K562 (cell line): Measurements from ENCODE around the gene DAG1. TPM values are rescaled to one million over a fixed set of nuclear protein-coding genes. Genes with fewer than 3 reads are reported as not detected.

Experiments
- ARNT ChIP-seq, 2 experiments: fragments of 450-650 bp; IDR thresholded peaks; 2 replicates each; pipeline ENCODE4 v1.6.1; 2016; ENCODE audit warnings: mild to moderate bottlenecking in 1 of 2
- COPS2 ChIP-seq: fragments of 450-650 bp; conservative IDR thresholded peaks from 2 replicates; pipeline ENCODE4 v1.6.1; 2016; ENCODE audit warnings: mild to moderate bottlenecking, moderate library complexity
- FOXK1 ChIP-seq: sonication (generic); formaldehyde crosslinking; IDR thresholded peaks from 2 replicates; pipeline ENCODE4 v1.8.0; 2022; ENCODE audit warnings: missing genetic modification reagents, mild to moderate bottlenecking, borderline replicate concordance
- FOXK2 ChIP-seq, 2 experiments: fragments of 450-650 bp; IDR thresholded peaks in 1 of 2; conservative IDR thresholded peaks in 1 of 2; 2 replicates each; pipeline ENCODE4 v1.6.1; 2016; ENCODE audit warnings: low read depth in 2 of 2, mild to moderate bottlenecking in 1 of 2
- GTF2E2 ChIP-seq: fragments of 200-800 bp; sonication (Bioruptor generic); IDR thresholded peaks from 2 replicates; pipeline ENCODE4 v1.6.1; 2016; ENCODE audit warnings: missing genetic modification characterization, missing compliant biosample characterization
- HNRNPL ChIP-seq: fragments of 200-400 bp; formaldehyde crosslinking; IDR thresholded peaks from 2 replicates; pipeline ENCODE4 v1.6.1; 2017; ENCODE audit warnings: low read depth, mild to moderate bottlenecking, low read length
- MEIS2 ChIP-seq: fragments of 450-650 bp; IDR thresholded peaks from 2 replicates; pipeline ENCODE4 v1.6.1; 2014; ENCODE audit warnings: mild to moderate bottlenecking; ENCODE audit not compliant: partially characterized antibody
- MYC ChIP-seq, 2 experiments: fragments of 250-450 bp in 1 of 2; sonication (Bioruptor Pico) in 1 of 2; IDR thresholded peaks; 2 replicates each; pipeline versions ENCODE4 v1.5.1 to v1.6.1; 2012 to 2021; ENCODE audit warnings: low read depth in 2 of 2, borderline replicate concordance in 1 of 2, improper control_type of control experiment in 1 of 2, low read length in 1 of 2, mild to moderate bottlenecking in 1 of 2, moderate library complexity in 1 of 2
- PHF20 ChIP-seq: fragments of 450-650 bp; IDR thresholded peaks from 2 replicates; pipeline ENCODE4 v1.6.1; 2018; ENCODE audit not compliant: partially characterized antibody
- RCOR1 ChIP-seq, 2 experiments: IDR thresholded peaks; 2 replicates each; pipeline ENCODE4 v1.6.1; 2012; ENCODE audit warnings: low read depth in 2 of 2, low read length in 2 of 2, borderline replicate concordance in 1 of 2, improper control_type of control experiment in 1 of 2
- ZBTB17 ChIP-seq: fragments of 450-650 bp; formaldehyde crosslinking; IDR thresholded peaks from 2 replicates; pipeline ENCODE4 v1.4.0; 2020; ENCODE audit warnings: mild to moderate bottlenecking
- ZNF263 ChIP-seq: sonication (generic); formaldehyde crosslinking; IDR thresholded peaks from 2 replicates; pipeline ENCODE4 v1.8.0; 2022; ENCODE audit warnings: mild to moderate bottlenecking, missing genetic modification reagents, borderline replicate concordance
- ZNF75A ChIP-seq: fragments of 450-650 bp; formaldehyde crosslinking; IDR thresholded peaks from 2 replicates; pipeline ENCODE4 v1.4.0; 2020; ENCODE audit warnings: mild to moderate bottlenecking
- ZZZ3 ChIP-seq: fragments of 450-650 bp; IDR thresholded peaks from 2 replicates; pipeline ENCODE4 v1.6.1; 2016; ENCODE audit warnings: antibody characterized with exemption, mild to moderate bottlenecking, moderate library complexity
- polyA plus RNA-seq, 8 experiments: library from polyadenylated mRNA; depleted of rRNA in 4 of 8; stranded (reverse) in 5 of 8; unstranded in 3 of 8; fragments of >200 nt; fragmentation: Nextera tagmentation in 2 of 8; fragmentation: Illumina TruSeq in 1 of 8; extraction: Ambion mirVana in 2 of 8; extraction: Trizol in 1 of 8; gene quantifications; 2 replicates each; pipeline versions ENCODE4 v1.2.1 to v1.2.3, GENCODE V29; 2011 to 2014; ENCODE audit warnings: inconsistent platforms in 1 of 8, missing spikeins in 1 of 8
- total RNA-seq, 7 experiments: library from RNA; depleted of rRNA in 6 of 7; stranded (reverse); fragments of >200 nt in 6 of 7; fragmentation: Illumina TruSeq in 2 of 7; extraction: Trizol in 2 of 7; gene quantifications; 2 replicates each; pipeline versions ENCODE4 v1.2.1 to v1.2.3, GENCODE V29; 2011 to 2021; ENCODE audit warnings: low replicate concordance in 1 of 7
- TF ChIP-seq, protein P1 (sequence below), 2 experiments: fragments of 450-650 bp; IDR thresholded peaks; 2 replicates each; pipeline ENCODE4 v1.6.1; 2016
- TF ChIP-seq, protein P2 (sequence below): fragments of 250-450 bp; sonication (Bioruptor Pico); IDR thresholded peaks from 2 replicates; pipeline ENCODE4 v1.5.0; 2020; ENCODE audit warnings: mild to moderate bottlenecking
- TF ChIP-seq, protein P3 (sequence below): fragments of 450-650 bp; conservative IDR thresholded peaks from 2 replicates; pipeline ENCODE4 v1.6.1; 2016; ENCODE audit warnings: missing genetic modification characterization, low read depth, mild to moderate bottlenecking, missing compliant biosample characterization, moderate library complexity
- TF ChIP-seq, protein P4 (sequence below): sonication (generic); formaldehyde crosslinking; IDR thresholded peaks from 2 replicates; pipeline ENCODE4 v1.5.0; 2020; ENCODE audit warnings: missing genetic modification reagents
- TF ChIP-seq, protein P5 (sequence below): fragments of 150-350 bp; IDR thresholded peaks from 2 replicates; pipeline ENCODE4 v1.6.1; 2014; ENCODE audit warnings: low read depth, mild to moderate bottlenecking, low read length, borderline replicate concordance

DAG1 gene
- total and polyA plus RNA-seq, 9 of the 15 experiments (the other 6 are each of a cell fraction or from before 2014, with no cell fraction given), result 0.29 to 19.6 (median 8.2) TPM

DNA sequence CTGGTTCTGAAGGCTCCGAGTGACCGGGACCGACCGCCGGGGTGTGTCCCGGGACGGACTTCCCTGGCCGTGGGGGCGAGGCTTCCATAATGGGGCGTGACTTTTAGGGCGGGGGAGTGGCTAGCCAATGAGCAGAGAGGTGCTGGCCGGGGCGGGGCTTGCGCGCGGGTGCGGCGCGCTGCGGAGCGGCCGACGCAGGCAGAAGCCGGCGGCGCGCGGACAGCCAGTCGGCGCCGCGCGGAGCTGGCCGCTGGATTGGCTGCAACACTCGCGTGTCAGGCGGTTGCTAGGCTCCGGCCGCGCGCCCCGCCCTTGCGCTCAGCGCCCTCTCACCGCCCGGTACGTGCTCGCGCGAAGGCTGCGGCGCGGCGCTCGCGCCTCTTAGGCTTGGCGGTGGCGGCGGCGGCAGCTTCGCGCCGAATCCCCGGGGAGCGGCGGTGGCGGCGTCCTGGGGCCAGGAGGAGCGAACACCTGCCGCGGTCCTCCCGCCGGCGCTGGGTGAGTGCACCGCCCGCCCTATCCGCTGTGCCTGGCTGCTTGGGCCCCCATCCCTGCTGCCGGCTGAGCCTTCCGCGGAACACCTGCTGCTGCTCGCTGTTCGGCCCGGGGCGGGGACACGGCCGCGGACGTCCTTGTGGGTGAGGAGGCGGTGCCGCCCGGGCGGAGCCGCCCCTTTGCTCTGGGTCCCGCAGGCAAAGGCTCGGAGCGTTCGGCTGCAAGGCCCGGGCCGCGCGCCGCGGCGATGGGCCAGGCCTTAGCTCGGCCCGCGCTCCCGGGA, at the start of gene DAG1 (continued):
- TF ChIP-seq FOXK2 (conservative IDR thresholded peaks at IDR 0.05 in 1 of 2, IDR thresholded peaks at IDR 0.05 in 1 of 2; ENCODE audit: low read depth in 2 of 2), result no peak
- TF ChIP-seq MYC (IDR thresholded peaks at IDR 0.05; ENCODE audit: low read depth, low read length), result no peak; the same call in 1 of the 2 replicates
- TF ChIP-seq MYC (CRISPR knock-in tag; IDR thresholded peaks at IDR 0.05; ENCODE audit: borderline replicate concordance, low read depth), result no peak
- TF ChIP-seq ARNT (IDR thresholded peaks at IDR 0.05), result no peak
- TF ChIP-seq, protein P1, sequence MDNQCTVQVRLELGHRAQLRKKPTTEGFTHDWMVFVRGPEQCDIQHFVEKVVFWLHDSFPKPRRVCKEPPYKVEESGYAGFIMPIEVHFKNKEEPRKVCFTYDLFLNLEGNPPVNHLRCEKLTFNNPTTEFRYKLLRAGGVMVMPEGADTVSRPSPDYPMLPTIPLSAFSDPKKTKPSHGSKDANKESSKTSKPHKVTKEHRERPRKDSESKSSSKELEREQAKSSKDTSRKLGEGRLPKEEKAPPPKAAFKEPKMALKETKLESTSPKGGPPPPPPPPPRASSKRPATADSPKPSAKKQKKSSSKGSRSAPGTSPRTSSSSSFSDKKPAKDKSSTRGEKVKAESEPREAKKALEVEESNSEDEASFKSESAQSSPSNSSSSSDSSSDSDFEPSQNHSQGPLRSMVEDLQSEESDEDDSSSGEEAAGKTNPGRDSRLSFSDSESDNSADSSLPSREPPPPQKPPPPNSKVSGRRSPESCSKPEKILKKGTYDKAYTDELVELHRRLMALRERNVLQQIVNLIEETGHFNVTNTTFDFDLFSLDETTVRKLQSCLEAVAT (IDR thresholded peaks at IDR 0.05), result no peak
- TF ChIP-seq, protein P2, sequence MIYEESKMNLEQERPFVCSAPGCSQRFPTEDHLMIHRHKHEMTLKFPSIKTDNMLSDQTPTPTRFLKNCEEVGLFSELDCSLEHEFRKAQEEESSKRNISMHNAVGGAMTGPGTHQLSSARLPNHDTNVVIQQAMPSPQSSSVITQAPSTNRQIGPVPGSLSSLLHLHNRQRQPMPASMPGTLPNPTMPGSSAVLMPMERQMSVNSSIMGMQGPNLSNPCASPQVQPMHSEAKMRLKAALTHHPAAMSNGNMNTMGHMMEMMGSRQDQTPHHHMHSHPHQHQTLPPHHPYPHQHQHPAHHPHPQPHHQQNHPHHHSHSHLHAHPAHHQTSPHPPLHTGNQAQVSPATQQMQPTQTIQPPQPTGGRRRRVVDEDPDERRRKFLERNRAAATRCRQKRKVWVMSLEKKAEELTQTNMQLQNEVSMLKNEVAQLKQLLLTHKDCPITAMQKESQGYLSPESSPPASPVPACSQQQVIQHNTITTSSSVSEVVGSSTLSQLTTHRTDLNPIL (CRISPR knock-in tag), result no peak
- TF ChIP-seq MEIS2, result peak; percentile 58
- no peak for TF ChIP-seq COPS2
- TF ChIP-seq, protein P3, sequence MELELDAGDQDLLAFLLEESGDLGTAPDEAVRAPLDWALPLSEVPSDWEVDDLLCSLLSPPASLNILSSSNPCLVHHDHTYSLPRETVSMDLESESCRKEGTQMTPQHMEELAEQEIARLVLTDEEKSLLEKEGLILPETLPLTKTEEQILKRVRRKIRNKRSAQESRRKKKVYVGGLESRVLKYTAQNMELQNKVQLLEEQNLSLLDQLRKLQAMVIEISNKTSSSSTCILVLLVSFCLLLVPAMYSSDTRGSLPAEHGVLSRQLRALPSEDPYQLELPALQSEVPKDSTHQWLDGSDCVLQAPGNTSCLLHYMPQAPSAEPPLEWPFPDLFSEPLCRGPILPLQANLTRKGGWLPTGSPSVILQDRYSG (tag), result no peak
- TF ChIP-seq, protein P4, sequence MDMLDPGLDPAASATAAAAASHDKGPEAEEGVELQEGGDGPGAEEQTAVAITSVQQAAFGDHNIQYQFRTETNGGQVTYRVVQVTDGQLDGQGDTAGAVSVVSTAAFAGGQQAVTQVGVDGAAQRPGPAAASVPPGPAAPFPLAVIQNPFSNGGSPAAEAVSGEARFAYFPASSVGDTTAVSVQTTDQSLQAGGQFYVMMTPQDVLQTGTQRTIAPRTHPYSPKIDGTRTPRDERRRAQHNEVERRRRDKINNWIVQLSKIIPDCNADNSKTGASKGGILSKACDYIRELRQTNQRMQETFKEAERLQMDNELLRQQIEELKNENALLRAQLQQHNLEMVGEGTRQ (CRISPR knock-in tag), result no peak
- no peak; the same call in 1 of the 2 replicates for TF ChIP-seq FOXK1 (CRISPR knock-in tag)
- TF ChIP-seq, protein P5, sequence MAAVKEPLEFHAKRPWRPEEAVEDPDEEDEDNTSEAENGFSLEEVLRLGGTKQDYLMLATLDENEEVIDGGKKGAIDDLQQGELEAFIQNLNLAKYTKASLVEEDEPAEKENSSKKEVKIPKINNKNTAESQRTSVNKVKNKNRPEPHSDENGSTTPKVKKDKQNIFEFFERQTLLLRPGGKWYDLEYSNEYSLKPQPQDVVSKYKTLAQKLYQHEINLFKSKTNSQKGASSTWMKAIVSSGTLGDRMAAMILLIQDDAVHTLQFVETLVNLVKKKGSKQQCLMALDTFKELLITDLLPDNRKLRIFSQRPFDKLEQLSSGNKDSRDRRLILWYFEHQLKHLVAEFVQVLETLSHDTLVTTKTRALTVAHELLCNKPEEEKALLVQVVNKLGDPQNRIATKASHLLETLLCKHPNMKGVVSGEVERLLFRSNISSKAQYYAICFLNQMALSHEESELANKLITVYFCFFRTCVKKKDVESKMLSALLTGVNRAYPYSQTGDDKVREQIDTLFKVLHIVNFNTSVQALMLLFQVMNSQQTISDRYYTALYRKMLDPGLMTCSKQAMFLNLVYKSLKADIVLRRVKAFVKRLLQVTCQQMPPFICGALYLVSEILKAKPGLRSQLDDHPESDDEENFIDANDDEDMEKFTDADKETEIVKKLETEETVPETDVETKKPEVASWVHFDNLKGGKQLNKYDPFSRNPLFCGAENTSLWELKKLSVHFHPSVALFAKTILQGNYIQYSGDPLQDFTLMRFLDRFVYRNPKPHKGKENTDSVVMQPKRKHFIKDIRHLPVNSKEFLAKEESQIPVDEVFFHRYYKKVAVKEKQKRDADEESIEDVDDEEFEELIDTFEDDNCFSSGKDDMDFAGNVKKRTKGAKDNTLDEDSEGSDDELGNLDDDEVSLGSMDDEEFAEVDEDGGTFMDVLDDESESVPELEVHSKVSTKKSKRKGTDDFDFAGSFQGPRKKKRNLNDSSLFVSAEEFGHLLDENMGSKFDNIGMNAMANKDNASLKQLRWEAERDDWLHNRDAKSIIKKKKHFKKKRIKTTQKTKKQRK, result no peak
- TF ChIP-seq HNRNPL, result peak; percentile 67; the same call in 1 of the 2 replicates
- TF ChIP-seq ZBTB17 (CRISPR knock-in tag), result 0 out of 2 replicates have a peak, but pooled peaks have one; percentile 14
- no peak for TF ChIP-seq RCOR1 (IDR thresholded peaks at IDR 0.05; ENCODE audit: borderline replicate concordance in 1 of 2, low read depth in 2 of 2, low read length in 2 of 2)
- no peak for TF ChIP-seq ZNF75A
- TF ChIP-seq ZNF263 (CRISPR knock-in tag), result peak; percentile 48; the same call in 1 of the 2 replicates
- TF ChIP-seq PHF20, result no peak
- TF ChIP-seq ZZZ3, result no peak
- TF ChIP-seq GTF2E2, result no peak
